CD4-positive, alpha-beta T cell treated with Interleukin-4 for 1 hour (primary cell): ENCODE data around the gene ANP32A.
"Not testable (repeated sequence)": the region's sequence is repeated elsewhere in the genome, so short reads cannot be mapped to it uniquely, and the experiment has no call there.

Experiments
- DNase-seq, 2 donors: peaks; one replicate each; pipeline ENCODE4 v3.0.0-alpha.2; 2020 to 2022

ANP32A gene

DNA sequence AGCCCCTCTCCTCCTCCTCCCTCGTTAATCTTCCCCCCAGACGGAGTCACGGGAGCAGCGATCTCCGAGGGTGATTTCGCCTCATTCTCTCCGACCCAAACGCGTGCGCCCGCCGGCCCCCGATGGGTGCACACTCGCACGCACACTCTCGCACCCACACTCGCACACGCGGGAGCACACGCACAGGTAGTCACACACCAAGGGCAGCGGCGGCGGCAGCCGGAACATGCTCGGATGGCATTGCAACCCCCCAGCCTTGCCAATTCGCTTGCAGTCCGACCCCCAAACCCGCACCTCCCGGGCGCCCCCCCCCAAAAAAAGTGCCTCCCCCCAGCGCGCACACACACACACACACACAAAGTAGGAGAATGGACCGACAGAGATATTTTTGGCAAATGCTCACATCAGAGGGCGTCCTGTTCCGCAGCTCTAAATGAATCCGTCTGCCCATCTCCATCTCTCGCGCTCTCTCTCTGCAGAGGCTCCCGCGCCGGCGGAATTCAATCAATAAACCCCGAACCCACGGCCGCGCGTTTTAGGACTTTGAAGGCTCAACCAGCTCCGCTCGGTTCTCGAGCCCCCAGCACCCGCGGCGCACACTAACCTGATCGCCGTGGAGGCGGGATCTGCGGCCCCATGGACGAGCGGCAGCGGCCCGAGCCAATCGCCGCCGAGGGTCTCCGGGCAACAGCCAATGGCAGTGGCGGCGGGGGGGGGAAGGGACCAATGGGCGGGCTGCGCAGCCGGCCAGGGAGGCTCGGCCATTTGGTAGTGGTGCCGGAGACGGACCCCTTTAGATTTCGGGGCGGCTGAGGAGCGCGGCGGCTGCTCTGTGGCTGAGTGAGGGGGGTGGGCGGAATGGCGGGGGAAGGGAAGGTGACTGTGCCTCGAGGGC, at the start of gene ANP32A:
Gene ANP32A, minus strand, starts transcription at position 601 of the 895 bp plus-strand sequence. Its CDS starts 144 bp downstream, at position 457.
- peak; percentile 95 to 97 for DNase-seq

DNA sequence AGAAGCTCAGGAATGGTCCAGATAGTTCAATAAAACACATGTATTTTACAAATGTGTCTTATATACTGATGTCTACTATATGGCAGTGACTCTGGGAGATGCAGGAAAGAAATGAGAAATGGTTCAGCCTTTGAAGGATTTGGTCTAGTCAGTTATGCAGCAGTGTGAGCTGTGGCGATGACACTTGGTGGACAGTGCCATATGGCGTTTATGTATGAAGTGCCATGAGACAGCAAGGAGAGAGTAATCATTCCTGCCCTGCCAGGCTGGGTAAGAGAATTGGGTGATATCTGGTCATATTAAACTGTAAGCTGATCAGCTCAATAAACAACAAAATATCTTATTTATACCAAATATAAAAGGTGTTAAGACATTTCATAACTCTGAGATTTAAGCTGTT, 47.6 kb upstream of the ANP32A start:
- DNase-seq = no peak

DNA sequence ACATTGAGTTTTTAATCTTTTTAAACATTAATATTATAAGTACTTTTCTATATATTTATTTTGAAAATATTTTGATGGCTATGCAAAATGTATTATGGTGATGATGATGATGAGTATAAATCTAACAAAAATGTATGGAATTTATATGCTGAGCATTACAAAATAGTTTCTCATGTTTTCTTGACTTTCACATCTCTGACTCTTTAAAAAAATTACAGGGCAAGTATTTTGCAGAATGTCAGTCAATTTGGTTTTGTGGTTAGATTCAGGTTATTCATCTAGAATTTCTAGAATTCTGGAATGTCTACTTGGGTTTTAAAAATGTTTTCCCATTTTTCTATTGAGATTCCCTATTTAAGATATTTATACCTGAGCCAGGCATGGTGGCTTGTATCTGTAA, 41.7 kb upstream of the ANP32A start:
- DNase-seq = no peak

DNA sequence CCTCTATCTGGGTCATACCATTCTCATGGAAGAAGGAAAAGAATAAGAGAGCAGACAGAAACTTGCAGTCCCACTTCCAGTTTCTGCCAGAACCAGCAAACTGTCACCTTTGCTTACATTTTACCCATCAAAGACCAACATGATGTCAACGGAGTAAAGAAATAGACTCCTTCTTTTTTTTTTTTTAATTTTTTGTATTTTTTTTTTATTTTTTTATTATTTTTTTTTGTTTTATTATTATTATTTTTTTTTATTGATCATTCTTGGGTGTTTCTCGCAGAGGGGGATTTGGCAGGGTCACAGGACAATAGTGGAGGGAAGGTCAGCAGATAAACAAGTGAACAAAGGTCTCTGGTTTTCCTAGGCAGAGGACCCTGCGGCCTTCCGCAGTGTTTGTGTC, 38.0 kb upstream of the ANP32A start:
- DNase-seq = not testable (repeated sequence)

DNA sequence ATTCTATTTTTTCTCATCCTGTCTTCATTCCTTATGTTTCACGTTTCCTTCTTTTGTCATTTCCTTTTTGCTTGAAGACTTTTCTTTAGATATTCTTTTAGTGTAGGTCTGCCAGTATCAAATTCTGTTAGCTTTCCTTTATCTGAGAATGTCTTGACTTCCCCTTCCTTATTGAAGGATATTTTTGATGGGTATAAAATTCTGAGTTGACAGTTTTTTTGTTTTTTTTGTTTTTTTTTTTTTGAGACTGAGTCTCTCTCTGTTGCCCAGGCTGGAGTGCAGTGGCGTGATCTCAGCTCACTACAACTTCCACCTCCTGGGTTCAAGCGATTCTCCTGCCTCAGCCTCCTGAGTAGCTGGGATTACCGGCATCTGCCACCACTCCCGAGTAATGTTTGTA, 36.7 kb upstream of the ANP32A start:
- DNase-seq = not testable (repeated sequence)

DNA sequence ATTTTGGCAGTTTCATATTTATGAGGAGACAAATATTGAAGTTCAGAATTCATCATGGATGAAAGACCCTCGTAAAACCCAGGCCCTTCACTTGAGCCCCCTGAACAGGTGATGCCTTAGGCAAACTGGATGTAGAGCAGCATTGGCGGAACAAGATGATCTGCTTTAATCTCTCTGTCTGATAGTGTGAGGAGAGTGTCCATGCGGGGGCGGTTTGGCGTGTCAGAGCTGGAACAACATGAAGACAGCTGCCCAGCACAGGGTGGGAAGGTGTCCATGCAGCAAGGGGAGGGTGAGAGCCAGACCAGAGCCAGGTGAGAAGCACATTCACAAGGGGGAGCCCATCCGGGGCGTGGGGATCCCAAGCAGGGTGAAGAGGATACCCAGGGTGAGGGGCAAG, 31.8 kb upstream of the ANP32A start:
- no peak for DNase-seq

DNA sequence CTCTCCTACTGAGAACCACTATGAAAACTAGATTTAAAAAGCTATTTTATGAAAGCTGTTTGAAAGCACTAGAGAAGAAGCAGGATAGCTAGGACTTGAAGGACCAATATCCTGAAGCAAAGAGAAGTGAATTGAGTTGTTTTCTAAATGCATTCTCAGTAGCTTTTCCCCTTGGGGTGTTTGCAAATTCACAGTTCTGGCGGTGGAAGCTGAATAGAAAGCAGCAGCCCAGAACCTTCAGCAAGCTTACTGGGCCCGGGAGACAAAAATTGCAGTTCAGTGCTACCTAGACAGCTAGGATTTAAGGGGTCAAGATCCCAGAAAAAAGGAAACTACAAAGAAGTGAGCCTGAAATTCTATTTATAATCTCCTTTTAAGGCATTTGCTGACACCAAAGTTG, 31.3 kb upstream of the ANP32A start:
- DNase-seq = no peak

DNA sequence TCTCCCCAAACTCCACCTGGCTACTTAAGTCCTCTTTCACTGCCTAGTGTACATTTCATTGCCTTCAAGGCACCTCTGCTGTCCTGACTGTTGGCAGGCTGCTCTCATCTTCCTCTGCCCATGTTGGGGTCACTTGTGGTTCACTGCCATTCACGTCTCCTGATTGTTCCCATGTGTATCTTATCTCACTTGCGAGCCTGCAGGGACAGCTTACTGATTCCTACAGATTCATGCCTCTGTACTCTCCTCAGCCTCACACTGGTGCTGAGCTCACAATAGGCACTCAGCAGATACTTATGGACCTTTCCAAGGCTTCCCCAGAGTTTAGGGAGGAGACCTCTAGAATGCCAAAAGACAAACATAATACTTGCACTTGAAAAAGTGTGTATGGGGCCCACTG, 28.8 kb upstream of the ANP32A start:
- no peak for DNase-seq

DNA sequence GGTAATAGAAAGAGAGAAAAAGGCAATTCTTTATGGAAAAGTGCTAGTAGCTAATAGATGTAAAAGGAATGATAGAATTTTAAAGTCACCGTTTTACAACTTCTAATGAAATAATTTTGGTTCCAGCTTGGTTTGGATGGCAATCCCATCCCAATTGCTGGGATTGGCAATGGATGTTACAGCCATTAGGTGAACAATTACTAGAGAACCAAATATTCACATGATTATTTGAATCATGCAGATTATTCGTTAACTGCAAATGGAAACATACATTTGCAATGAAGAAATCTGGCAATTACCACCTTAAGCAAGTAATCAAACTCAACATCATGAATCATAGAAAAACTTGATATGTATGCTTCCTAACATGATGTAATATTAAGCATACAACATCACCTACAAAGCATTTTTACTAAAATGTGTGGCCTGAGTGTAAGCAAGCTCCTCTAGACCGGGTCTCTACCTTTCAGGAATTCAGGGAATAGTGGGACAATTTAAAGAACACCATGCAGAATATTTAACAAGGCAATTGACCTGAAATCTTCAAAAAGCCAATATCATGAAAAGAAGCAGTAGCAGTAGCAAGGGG, 26.2 kb upstream of the ANP32A start:
- DNase-seq = no peak

DNA sequence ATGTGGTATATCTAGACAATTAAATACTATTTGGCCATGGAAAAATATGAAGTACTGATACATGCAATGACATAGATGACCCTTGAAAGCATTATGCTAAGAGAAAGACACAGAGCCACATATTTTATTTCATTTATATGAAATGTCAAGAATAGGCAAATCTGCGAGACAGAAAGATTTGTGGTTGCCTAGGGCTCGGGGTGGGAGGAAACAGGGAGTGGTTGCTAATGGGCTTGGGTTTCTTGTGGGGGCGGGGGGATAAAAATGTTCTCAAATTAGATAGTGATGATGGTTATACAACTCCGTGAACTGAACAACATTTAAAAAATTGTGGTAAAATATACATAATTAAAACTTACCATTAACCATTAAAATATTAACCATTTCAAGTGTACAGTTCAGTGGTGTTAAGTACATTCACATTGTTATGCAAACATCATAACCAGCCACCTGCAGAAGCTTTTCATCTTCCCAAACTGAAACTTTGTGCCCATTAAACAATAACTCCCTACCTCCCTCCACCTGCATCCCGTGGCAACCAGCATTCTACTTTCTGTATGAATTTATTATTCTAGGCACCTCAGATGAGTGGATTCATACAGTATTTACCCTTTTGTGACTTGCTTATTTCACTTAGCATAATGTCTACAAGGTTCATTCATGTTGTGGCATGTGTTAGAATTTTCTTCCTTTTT, 24.3 kb upstream of the ANP32A start:
- no peak for DNase-seq

DNA sequence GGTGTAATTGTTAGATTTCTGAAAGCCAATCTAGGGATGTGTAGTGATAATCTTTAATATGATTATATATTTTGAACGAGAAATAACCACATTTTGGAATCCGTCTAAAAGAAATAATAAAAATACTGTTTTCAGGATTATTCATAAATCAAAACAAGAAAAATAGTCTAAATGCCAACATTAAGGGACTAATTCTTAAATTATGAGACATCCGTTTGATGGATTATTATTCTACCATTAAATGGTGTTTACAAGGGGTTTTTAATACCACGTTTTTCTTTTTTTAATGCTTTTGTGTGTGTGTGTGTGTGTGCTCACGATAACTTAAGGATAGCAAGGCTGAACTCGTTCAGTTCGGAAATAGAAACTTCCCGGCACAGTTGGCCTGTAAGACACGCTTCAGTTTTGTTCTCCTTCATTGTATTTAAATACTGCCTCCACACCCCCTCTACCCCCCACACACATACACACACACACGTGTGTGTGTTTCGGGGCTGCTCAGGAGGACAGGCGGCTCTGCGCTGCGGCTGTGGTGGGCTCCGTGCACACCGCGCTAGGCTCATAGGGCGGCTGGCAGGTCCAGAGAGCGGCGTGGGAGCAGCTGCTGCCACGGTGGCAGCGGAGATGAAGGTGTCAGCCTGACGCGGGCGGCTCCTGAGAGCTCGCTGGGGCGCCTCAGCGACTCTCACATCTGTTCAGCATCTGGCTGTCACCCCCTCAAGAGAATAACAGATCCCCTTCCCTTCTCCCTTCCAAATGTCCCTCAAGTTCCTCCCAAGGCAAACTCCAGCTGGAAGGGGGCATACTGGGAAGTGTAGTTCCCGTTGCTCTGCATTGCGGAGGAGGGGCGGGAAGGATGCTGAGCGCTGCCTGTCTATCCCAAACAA, 23.0 kb upstream of the ANP32A start:
- peak; percentile 8 to 17 for DNase-seq

DNA sequence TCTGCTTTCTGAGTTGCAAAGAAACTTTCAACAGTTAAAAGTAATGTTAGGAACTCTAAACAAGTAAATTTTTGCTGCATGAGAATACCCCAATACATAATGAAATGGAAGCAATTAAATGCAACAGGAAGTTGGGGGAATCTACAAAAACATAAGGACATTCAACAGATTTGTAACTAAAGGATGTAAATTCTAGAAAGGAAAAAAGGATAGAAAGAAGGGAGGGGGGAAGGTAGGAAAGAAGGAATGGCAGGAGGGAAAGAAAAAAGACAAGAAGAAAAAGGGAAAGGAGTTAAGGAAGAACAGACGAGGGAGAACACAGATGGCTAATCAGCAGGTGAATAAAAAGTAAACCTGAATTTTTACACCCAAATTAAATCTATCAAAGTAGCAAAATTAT, 22.3 kb upstream of the ANP32A start:
- DNase-seq = no peak

DNA sequence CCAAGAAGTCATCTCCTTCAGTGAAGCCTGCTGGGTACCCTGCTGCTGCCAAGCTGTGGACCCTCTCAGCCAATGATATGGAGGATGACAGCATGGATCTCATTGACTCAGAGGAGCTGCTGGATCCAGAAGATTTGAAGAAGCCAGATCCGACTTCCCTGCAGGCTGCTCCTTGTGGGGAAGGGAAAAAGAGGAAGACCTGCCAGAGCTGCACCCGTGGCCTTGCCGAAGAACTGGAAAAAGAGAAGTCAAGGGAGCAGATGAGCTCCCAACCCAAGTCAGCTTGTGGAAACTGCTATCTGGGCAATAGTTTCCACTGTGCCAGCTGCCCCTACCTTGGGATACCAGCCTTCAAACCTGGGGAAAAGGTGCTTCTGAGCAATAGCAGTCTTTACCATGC, 13.7 kb upstream of the ANP32A start:
- no peak for DNase-seq

DNA sequence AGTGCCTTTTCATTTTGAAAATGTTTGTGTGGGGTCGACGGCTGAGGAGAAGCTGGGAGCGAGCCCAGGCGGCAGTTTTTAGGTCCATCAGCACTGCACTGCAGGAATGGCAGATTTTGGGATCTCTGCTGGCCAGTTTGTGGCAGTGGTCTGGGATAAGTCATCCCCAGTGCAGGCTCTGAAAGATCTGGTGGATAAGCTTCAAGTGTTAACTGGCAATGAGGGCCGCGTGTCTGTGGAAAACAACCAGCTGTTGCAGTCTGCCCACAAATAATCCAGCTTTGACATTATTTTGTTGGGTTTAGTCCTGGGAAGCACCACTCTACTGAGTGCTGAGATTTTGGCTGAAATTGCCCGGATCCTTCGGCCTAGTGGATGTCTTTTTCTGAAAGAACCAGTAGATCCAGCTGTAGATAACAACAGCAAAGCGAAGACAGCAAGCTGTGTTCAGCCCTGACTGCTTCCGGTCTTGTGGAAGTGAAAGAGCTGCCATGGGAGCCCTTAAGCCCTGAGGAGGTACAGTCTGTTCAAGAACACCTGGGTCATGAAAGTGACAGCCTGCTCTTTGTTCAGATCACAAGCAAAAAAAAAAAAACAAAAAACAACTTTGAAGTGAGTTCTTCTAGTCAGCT, 13.1 kb upstream of the ANP32A start:
- peak; percentile 19 to 28 for DNase-seq

DNA sequence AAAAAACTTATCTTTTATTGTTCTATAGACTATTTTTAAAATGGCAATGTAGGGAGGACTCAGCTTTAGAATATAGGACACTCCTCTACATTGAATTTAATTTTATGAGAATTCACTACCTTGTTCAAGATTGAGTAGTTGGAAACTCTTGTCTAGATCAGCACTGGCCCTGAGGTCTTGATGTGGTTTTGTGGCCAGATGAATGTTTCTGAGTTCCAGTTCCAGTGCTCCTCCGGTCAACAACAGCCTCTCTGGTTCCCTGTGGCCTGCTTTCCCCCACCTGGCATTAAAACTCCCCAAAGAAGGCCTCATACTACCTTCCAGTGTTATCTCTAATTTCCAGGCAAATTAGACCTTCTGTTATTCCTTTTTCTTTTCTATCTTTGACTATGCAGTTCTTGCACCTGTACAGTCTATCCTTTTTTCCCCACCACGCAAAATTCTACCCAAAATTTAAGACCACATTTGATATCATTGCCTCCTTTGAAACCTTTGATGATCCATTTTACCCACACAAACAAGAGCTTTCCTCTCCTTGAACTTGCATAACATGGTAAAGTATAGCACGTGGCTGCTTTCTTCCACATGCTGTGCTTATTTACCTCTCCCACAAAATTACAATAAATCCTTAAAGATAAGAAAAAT, 9.6 kb upstream of the ANP32A start:
- no peak for DNase-seq

DNA sequence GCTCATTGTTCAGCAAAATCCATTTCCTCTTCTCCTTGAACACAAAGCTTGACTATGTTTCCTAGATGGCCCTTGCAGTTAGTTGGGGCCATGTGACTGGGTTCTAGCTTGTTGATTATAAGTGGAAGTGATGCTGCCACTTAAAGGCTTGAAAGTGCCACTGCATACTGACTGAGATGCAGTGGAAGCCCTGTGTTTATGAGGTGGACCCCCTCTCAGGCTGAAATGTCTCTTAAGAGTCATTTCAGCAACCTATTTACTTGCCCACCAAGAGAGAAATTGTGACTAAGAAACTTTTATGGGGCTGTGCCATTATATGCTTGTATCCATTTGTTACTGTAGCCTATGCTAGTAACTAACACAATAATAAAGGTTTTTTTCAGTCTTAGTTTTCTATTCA, 8.4 kb upstream of the ANP32A start:
- DNase-seq = peak; percentile 40 to 55

DNA sequence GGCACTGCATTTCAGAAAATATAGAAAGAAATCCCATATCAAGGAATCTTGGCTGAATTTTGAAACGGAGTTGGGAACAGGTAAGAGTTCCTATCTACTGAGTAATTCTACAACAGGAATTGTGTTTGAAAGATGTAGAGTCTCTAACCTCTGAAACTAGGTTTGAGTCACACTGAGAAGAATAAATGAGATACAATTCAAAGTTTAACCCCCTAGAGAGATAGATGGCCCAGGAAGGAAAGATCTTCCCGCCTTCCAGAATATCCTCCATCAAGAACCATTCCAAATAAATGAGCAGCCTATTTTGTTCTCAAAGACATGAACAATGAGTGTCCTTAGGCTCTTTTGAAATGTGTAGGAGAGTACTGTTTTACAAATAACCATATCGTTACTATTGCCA, 2.9 kb upstream of the ANP32A start:
- no peak for DNase-seq

DNA sequence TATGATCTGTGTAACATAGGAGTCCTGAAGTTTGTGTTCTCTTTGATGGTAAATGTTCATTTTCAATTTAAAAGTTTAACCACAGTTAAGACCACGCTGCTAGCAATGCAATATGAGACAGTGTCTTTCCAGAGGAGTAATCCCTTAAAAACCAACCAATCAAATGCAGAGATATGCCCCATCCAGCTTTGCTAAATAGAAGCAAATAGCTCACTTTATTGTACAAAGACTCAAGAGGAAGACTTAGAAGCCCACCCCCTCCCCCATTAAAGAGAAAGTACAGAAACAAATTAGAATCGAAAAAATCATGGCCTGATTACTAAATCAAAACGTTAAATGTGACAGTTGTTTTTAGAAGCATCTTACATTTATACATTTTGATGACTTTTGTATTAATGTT, 2.1 kb upstream of the ANP32A start:
- DNase-seq = no peak

DNA sequence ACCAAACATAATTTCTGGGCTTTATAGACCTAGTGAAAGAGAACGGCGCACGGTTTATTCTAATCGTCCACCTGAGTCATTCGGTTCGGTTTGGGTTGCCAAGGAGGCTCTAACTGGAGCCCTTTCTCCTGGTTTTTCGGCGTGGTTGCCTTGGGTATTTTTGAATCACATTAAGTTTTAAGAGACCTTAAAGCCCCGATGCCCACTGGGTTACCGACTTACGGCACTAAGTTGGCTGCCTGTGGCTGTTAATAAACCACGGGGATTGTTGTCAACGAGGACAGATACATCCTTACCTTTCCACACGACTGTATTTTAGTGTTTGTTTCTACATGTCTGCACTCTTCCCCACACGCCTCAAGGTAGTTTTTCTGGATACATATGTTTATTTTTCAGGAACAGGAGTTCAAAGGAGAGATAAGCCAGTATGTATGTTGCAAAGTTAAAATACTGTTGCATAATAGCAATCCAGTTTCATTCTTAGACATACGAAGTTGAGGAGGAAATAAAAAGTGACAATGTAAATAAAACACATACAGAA, 1.2 kb upstream of the ANP32A start:
- no peak for DNase-seq

DNA sequence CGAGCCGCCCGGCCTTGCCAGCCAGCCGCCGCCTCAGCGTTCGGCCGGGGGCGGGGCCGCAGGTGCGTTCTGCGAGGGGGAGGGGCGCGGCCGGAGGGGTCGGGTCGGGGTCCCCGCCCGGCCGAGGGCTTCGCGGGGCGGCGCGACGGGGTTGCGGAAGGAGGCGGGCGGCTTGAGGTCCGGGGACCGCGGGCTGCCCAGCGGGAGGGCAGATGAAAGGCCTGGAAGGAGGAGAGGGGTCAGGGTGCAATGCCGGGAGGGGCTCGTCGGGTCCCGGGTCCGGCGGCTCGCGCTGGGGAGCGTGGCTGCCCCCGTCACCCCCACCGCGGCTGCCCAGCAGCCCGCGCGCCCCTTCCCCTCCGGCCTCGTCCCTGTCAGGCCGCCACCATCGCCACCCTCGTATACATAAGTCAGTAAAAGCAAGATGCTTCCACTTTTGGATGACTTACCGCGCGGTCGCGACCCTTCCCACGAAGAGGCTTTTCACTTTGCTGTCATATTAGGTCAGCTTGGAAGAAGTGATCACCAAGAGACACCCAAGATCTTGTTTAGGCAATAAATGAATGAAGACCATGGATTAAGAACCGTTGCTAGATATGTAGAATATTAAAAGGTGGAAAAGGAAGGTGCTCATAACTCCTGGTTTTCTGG, 620 bp upstream of the ANP32A start:
- peak in 1 of 2 donors; percentile 23 for DNase-seq
